HG03025 (cell line): Measurements from ENCODE around the gene CRACR2A.

Experiments
- ATAC-seq: cut with Tn5 transposase; IDR thresholded peaks from one replicate; pipeline ENCODE4 v1.9.1; 2021; ENCODE audit warnings: mild to moderate bottlenecking, moderate library complexity; ENCODE audit not compliant: unreplicated experiment, low FRiP score

CRACR2A gene

DNA sequence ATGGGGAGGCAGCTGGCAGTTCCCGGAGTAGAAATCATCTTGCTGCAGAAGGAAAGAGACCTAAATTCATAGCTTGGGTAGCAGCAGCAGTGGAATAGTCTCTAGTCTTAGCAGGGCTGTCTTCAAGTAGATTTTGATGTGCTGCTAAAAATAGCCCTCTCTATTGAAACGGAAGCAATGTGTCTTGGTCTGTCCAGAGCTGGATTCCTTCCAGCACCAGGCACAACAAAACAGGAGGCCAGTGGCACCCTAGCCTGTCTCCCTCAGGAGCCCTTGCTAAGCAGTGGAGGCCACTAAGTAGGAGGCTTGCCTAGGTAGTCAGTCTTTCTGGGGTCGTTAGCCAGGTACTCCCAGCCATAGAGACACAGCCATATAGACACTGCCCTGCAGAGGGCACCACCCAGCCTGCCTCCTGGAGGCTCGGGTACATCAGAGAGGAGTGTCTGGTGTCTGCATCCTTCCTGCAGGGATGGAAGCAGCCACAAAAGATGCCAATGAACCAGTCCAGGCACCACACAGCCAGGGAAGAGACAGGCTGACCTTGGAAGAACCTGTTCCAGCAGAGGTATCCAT is 97.5 kb downstream of the CRACR2A start:
- no peak for ATAC-seq

DNA sequence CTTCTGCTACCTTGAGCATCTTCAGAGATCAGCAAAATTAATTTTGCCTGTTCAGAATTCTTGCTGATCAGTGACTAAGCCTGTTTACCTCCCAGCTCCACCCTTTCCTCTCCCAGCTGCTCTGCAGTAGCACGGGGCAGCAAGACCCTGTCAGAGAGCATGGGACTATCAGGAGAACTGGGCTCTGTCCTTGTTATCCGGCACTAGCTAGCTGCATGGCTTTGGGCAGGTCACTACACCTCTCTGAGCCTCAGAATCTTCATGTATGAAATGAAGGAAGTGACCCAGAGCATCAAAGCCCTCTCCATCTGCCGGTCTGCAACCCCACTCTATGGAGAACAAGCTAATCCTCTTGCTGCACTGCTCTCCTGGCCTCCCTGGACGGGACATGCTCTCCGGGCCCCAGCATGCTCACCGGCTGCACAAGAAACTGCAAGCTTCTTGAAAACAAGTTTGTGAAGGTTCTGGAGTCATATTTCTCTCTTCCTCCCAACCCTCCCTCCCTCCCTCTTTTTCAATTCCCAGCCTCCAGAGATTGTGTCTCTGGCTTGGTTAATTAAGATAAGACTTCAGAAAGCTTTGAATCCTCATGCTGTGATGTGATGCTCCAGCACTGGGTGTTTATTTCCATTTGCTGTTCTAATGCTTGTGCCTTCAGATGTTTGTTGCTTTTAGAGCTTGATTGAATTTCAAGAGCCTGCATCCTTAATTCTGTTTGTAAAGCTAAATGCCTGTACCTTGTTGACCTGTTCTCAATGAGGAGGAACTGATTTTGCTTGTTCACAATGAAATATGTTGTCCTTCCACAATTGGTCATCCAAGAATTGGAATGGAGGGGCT is 101.1 kb downstream of the CRACR2A start:
- no peak for ATAC-seq

DNA sequence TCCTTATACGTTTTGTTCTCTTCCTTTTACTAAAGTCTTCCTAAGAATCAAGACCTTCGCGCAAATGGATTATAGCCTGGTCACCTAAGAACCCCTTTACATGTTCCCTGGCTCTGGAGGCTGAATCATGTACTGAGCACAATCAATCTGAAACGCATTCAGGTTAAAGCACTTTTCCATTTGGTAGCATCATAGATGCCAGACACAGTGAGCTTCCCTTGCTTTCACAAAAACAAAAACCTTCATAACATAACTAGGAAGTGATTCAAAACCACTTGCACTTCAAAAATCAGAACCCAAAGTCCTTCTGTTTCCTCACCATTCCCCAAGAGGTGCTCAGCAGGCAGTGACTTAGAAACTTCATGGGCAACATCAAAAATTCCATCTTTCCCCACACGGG is 105.4 kb downstream of the CRACR2A start:
- ATAC-seq, result no peak

DNA sequence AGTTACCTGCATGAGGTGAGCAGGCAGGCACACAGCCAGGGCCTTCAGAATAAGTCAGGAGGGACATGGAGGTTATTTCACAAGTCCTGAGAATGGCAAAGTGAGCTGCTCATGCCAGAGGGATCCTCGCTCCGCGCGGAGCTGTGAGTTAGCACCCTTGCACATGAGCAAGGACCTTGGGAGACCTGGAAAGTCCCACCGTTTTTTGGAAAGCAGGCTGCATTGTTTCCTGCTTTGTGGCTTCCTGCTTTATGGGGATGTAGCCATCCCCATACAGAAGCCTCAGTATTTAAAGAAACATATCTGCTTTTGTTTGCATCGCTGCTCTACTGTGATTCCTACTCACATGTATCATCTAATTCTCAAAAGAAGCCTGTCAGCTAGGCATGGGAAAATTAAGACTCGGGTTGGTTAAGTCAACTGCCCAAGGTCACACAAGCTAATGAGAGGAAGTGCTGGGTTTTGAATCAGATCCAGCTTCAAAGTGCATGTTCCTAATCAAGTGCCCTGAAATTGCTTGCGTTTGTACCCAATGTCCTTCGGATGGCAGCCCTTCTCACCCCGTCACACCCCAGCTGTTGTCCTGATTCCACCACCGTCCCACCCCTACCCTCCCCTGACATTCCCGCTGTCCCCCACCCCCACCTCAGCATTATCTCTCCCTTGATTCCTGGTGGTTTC is 106.2 kb downstream of the CRACR2A start:
- ATAC-seq, result no peak

DNA sequence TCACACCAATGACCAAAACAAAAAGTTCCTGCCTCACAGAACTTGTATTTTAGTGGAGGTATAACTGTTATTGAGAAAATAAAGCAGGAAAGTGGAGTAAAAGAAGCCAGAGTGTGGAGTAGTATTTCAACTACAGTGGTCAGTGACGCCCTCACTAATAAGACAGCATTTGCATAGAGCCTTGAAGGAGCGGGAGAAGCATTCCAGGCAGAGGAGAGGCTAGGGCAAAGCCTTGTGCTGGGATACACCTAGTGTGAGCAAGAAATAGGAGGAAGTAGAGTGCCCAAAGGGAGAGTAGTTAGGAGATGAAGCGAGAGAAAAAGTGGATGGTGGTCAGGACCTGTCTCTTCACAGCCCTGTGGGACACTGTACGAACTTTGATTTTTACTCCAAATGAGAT is 107.8 kb downstream of the CRACR2A start:
- no peak for ATAC-seq

DNA sequence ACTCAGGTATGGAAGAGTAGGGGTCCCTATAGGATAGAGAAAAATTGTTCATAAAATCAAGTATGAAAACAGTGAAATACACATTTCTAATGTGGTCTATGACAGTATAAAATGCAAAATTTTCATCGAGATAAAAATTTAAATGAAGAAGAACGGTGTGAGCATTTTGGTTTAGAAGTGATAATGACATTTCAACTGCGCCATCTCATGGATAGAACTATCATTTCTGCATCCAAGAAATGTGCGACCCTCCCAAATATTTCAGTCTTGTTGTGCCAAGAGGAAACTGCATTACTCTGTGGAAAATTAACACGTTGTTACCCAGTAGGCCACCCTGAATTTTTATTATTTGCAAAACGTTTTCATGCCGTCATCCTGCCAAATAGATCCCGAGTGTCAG is 108.8 kb downstream of the CRACR2A start:
- ATAC-seq, result no peak

DNA sequence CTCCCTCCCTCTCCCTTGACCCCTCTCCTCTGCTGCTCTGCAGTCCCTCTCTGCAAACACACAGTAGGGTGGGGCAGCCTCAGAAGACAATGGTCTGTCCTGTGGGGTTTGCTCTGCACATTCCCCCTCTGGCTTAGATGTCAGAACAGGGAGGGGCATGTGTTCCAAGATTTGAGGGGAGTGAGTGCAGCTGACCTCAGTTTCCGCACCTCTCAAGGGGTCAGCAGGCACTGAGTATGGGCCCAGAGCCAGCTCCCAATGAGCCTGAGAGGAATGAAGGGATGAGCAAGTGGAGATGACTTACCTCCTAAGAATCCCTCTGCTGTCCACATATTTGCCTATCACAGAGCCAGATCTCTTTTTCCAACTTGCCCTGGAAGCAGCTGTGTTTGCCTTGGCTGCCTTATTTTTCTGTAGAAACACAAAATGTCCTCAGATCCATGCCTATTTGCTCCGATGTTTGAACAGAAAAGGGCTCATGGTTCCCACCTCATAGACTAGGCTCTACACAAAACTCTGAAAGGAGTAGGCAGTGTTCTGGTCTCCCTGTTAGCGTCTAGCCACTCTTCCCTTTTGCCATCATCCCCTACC is 111.4 kb downstream of the CRACR2A start:
- ATAC-seq, result no peak

DNA sequence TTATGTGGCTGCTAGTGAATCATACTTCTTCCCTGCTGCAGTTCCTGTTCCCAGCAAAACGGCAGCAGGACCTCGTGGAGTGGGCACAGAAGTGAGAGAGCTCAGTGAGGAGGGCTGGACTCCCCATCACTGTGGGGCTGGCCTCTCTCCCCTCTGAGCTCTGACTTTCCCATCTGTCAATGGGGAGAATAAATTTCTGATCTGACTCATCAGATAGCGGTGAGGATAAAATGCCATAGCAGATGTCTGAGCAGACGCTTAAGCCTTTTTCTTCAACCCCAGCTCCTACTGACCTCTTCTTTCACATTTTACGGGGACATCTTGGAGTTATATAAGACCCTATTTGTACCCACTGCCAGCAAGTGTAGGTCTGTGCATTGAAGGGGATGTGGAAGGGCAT is 116.6 kb downstream of the CRACR2A start:
- no peak for ATAC-seq

DNA sequence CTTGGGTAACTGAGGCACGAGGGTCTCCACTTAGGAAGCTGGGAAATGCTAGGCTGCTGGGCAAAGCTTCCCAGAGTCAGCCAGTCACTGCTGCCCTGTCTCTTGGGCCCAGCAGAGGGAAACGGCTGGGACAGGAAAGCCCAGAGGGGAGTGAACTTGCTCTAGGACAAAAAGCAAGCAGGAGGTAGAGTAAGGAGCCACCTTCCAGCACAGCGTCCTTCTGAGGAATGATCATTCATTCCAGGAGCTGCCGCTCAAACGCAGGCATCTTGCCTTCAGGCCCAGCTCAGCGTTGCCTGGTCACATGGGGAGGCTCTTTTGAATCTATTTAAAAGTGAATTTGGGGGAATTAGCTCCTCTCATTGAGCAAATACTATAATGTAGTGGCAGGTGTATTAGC is 118.6 kb downstream of the CRACR2A start:
- ATAC-seq, result no peak

DNA sequence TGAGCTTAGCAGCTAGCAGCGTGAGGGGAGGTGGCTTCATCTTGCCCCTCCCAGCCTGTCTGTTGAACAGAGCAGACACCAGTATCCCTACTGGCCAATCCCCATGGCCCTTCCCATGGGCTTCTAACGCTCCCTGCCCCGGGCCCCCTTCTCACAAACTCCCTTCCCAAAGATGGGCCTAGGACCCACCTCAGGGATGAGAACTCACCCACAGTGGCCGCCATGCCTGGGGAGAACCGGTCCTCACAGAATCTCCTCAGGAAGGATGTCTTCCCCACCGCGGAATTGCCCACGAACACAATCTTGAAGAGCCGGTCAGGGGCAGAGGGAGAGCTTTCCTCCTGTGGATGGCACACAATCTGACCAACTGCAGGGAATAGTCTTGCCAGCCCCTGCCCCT is 119.5 kb downstream of the CRACR2A start:
- no peak for ATAC-seq

DNA sequence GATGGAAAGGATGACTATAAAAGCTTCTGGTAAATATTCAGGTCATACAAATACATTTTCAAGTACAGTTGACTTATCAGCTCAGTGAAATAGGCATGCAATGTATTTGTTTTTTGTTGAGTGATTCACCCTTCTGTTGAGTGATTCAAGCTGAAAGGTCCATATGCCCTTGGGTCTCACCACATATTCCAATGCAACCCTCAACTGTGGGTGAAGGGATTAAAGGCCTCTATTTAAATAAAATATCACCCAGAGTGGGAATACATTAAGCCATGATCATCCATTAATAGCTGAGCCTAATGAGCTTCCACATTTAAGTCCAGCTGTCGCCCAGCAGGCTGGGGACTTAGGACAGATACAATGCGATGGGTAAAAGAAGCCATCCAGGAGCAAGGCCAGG is 120.2 kb downstream of the CRACR2A start:
- ATAC-seq, result no peak

DNA sequence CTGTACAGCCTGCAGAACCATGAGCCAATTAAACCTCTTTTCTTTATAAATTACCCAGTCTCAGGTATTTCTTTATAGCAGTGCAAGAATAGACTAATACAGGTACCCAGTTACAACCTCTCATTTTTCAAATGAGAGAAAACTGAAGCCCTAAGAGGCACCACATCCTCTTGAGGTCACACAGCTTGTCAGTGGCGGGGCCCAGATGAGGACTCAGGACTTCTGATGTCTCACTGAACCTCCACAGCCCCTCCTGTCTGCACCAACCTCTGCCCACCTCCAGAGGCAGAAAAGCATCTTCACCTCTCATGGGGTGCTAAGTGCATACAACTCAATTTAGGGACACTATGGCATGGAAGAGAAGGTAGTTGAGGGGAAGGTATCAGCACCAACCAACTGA is 120.7 kb downstream of the CRACR2A start:
- ATAC-seq, result no peak

DNA sequence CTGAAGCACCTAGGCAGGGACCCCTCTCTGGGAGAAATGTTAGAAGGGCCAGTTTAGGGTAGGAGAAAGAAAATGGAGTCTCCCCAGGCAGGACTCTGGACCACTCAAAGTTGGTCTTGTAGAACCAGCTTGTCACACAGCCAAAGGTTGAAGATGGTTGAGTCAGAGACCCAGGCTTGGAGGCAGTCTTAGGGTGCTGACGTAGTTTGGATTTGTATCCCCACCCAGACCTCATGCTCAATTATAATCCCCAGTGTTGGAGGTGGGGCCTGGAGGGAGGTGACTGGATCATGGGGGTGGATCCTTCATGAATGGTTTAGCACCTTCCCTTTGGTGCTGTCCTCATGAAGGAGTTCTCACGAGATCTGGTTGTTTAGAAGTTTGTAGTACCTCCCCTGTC is 121.2 kb downstream of the CRACR2A start:
- no peak for ATAC-seq

DNA sequence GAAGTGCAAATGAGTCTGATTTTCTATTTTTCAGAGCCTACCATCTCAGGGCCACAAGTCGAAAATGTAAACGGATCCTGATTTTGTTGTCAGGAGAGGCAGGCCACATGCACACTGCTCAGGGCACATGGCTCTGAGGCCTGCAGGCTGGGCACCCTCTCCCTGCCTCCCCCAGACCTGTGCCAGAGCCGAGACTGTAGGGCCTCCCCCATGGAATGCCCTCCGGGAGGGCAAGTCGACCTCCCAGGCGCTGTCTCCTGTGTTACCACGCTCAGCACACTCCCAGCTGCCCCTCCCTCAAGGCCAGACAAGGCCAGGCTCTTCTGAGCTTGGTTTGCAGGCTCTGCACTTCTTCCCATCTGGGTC is 121.7 kb downstream of the CRACR2A start:
- ATAC-seq, result no peak

DNA sequence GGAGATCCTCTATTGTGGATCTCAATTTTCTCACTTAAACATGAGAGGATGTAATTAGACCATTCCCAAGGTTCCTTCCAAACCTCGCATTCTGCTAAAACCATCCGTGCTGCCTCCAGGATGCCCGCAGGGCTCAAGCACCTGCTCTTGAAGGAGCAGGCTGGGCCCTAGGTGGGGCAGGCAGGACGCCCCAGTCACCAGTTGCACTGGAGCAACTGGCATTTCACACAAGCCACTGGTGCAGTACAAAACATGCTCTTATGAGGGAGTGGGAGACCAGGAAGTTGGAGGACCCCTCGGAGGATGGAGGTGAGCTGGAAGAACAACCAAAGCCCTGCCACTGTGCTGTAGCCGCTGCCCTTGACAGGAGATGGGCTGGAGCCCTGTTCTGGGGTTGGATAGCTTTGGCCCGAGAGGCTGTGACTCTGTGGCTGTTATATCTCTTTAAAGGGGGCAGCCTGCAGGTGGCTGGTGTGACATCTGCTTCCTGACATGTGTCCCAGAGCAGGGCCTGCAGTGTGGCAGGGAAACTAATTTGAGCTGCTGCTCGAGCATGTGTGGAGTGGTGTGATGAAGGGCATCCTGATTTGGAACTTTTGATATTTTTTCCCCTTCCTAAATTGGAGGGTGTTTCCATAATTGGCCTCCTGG is 122.2 kb downstream of the CRACR2A start:
- ATAC-seq, result no peak

DNA sequence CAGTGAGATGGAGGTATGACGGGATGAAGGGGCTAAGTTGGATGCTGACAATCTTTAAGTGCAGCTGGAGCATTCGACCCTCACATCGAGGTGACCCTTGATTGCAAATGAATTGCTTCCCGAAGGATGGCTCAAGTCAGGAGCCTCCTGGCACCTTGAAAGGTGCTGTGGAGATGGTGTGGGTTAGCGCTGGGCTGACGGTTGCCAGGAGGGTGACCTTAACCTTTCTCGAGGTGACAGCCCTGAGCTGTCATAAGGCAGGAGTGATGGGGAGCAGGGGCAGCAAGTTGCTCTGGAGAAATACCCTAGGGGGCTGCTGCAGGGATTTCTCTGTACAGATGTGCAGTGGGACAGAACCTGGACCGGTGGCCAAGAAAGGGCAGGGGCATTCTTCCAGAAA is 122.8 kb downstream of the CRACR2A start:
- ATAC-seq, result no peak

DNA sequence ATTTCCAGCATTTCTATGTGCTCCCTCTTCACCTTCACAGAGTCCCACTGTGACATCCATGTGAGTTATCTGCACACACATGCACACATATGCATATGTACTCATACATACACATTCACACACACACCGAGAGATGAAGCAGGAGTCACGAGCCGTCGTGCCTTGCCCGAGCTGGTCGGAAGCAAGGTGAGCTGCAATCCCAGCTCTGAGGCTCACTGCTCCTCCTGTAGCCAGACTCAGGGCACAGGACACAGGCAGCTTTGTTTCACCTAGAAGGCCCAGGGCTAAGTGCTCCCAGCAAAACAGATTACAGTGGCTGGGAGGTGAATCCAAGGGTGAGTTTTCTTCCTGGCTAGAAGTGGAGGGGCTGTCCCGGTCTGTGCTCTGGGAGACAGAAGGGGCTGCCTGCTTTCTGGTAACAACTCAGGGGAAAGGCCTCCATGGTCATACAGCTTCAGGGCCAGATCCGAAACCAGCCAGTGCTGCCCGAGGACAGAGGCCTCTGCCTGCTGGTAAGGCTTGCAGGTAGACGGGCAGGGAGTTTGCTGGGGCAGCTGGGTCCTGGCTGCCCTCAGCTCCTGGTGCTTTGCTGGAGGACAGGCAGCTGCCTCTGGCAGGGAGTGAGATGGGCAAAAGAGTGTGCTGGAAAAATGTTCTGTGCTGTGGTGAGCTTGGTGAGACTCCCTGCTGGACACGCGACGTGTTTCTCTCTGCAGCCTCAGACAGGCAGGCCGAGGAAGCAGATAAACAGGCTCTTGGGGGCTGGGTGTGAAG is 123.7 kb downstream of the CRACR2A start:
- no peak for ATAC-seq

DNA sequence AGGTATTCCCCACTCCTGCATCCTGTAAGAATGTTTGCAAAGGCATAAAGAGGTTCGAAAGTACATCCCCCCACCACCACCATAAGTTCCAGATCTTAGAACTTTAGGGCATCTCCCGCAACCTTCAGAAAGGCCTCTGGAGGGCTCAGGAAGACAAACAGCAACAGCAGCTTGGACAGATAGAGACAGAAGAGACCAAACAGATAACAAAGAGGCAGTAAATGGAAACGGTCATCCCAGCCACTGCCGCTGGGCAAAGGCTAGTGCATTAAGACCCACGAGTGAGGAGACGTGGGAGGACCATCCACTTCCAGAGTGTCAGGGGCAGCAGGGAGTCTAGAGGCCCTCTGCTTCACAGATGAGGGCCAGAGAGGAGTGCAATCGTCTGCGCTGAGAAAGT is 124.3 kb downstream of the CRACR2A start:
- ATAC-seq, result no peak

DNA sequence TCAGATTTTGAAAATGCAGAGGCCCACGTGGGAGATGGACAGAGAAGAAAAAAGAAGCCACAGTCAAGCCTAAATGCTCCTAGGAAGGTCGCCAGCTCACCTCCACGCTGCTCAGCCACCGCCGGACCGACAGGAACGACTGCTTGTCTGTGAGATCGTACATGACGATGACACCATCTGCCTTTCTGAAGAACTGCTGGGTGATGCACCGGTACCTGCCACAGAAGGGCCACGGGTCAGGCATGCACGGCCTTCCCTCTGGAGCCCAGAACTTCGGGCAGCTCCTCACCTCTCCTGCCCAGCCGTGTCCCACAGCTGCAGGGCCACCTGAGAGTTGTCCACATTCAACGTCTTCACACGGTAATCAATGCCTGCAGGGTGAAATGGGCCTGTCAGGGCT is 125.6 kb downstream of the CRACR2A start:
- ATAC-seq, result no peak

DNA sequence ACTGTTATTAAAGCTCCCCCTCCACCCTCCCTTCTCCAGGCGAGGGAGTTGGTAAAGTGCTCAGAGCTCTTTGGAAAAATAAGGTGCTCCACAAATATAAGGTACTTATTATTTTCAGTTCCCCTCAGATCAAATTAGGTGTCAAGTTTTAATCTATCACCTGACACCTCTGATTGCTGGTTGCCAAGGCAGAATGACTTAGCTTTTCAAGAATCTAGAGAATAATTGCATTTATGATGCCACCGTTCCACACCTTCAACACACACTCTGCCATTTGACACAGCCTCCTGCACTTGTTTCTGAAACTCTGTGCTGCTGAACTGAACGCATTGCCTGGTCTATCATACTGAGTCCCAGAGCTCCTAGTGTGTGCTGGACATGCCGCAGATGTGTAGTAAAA is 128.6 kb downstream of the CRACR2A start:
- no peak for ATAC-seq
